RKO (cell line): ENCODE measurements around the gene ZNF726.
A peak's percentile ranks its signal among the peaks of the same experiment; 100 is the strongest.
"Not testable (repeated sequence)": the region's sequence is repeated elsewhere in the genome, so short reads cannot be mapped to it uniquely, and the experiment has no call there.

Experiments
- DNase-seq: peaks from one replicate; pipeline ENCODE4 v3.0.0-alpha.2; 2016; ENCODE audit warnings: low spot score

The ZNF726 gene

DNA sequence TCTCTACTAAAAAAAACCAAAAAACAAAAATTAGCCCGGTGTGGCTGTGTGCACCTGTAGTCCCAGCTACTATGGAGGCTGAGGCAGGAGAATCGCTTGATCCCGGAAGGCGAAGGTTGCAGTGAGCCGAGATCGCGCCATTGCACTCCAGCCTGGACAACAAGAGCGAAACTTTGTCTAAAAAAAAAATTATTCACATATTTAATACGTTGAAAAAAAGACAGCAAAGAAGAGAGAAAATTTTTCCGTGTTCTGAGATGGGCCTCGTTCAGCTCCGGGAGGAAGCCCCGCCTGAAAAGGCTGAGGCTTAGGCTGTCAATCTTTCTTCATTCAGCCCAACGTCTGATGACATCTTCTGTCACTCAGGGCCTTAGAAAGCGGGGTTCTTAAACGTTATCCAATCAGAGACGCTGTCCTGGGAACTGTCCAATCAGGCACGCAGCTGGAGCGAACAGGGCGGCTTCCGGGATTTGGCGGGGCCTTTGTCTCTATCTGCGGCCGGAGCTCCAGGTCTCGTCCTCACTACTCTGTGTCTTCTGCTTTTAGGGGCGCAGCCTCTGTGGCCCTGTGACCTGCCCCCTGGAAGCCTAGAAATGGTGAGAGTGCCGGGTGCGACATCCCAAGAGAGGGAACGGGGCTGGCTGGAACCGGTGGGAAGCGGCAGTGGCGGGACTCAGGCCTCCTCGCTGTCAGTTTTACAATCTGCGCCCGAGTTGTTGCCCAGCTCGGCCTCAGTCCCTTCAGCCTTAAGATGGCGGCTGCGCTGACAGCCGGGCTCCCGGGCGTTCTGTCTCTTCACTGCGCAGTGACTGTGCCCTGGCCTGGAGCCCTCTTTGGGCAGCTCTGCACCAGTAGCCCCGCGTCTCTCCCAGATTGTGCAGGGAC is at the start of gene ZNF726:
ZNF726 (plus strand) TSS at position 485 of the 885 bp plus-strand sequence; CDS start at position 594, 109 bp downstream.
- DNase-seq: no peak

DNA sequence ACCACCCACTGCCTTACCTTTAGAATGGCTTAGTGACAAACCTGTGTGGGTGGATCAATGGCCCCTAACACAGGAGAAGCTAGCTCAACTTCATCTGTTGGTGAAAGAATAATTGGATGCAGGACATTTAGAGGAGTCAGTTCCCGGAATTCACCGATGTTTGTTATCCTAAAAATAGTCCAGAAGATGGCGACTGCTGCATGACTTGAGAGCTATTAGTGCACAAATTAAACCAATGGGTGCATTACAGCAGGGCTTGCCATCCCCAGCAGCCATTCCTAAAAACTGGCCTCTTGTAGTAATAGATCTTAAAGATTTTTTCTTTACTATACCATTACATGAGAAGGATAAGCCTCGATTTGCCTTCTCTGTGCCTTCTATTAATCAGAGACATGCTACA is 46.8 kb upstream of the ZNF726 start:
- peak; percentile 19 for DNase-seq

DNA sequence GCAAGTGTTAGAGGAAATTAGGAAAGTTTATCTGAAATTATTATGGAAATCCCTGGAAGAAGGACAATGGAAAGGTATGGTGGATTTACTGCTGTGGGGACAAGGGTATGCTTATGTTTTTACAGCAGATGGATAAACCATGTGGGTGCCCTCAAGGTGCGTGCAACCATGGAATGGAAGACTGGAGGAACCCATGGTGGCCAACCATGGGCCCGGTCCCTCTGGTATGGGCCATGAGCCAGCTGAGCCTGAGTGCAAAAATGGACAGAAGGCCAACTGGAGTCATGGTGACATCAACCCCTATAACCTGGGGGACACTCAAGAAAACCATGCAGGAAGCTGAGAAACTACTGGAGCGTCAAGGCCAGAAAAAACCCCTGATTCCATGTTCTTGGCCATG is 46.1 kb upstream of the ZNF726 start:
- DNase-seq: no peak

- DNase-seq: no peak
These were observed 42.3 kb upstream of the ZNF726 start for GRCh38 chr19:23872282-23872919.

DNA sequence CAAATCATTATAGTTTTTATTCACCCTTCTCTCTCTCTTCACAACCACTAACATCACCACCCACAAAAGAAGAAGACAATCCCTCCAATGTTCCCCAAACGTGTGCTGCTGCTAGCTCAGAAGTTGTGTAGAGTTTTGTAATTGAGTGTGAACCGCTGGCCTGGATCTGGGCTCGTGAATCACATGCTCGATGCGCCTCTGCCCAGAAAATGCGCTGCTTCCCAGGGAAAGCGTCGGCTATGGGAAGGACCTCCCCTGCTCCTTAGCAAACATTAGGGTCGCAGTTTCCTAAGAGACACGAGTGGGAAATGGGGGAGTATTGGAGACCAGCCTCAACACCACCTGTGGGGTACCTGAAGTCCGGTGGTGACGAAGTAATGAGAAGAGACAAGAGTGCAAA is 38.4 kb upstream of the ZNF726 start:
- DNase-seq: no peak

DNA sequence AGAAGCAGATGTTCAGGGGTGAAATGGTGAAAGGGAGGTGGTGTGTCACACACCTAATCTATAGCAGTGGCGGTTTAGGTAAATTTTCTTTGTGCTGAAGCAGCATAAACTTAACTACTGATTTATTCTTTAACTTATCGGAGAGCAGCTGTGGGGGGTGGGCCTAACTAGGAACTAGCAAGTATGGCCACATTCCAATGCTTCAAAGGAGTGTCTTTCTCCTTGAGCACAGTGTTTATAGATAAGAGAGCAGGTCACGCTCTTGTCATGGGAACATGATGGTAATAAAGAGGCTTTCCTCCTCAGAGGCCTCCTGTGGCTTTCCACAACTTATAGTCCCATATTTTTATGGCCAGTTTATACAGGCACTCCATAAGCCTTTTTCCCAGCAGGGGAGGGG is 37.9 kb upstream of the ZNF726 start:
- DNase-seq: not testable (repeated sequence)

DNA sequence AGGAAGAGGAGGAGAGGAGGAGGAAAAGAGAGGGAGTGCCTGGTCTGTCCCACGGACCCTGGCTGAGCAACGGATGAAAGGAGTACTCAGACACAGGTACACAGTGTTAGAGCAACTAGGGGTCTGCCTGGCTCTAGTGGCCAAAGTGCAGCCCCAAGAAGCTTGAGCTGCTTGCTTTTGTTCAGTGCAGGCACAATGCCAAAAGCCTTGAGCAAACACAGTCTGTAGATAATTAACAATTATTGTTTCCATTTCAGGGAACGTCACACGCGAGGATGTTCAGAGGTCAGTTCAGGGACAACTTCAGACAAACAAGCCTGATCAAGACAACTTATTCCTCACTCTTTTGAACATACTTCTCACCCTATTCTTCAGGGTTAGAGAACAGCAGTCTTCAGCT is 32.2 kb upstream of the ZNF726 start:
- DNase-seq: peak; percentile 40

DNA sequence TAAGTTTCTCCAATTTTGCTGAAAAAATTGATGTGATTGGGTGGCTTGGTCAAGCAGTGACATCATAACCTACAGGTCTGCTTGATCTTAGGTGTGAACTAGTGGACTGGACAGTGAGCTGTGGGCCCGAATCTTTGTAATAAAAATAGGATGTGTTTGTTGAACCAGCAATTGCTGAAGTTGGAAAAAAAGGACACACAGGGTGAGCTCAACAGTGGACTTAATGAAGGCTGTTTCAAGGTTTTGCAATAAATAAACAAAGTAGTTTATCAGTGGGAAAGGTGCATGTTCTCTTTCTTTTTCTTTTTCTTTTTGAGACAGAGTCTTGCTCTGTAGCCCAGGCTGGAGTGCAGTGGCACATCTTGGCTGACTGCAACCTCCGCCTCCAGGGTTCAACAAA is 30.3 kb upstream of the ZNF726 start:
- no peak for DNase-seq

- DNase-seq: no peak
These were observed 27.0 kb upstream of the ZNF726 start for GRCh38 chr19:23887642-23888041.

GRCh38 chr19:23896096-23896495 is 18.6 kb upstream of the ZNF726 start:
- not testable (repeated sequence) for DNase-seq

GRCh38 chr19:23896912-23897311 is 17.8 kb upstream of the ZNF726 start:
- DNase-seq: no peak

- no peak for DNase-seq
These were observed 13.3 kb upstream of the ZNF726 start for GRCh38 chr19:23901360-23901759.

DNA sequence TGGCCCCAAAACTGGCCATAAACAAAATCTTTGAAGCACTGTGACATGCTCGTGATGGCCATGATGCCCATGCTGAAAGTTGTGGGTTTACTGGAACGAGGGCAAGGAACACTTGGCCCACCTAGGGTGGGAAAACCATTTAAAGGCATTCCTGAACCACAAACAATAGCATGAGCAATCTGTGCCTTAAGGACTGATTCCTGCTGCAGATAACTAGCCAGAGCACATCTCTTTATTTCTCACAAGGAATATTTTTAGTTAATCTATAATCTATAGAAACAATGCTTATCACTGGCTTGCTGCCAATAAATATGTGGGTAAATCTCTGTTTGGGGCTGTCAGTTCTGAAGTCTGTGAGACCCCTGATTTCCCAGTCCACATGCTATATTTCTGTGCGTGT is 10.3 kb upstream of the ZNF726 start:
- DNase-seq: no peak

DNA sequence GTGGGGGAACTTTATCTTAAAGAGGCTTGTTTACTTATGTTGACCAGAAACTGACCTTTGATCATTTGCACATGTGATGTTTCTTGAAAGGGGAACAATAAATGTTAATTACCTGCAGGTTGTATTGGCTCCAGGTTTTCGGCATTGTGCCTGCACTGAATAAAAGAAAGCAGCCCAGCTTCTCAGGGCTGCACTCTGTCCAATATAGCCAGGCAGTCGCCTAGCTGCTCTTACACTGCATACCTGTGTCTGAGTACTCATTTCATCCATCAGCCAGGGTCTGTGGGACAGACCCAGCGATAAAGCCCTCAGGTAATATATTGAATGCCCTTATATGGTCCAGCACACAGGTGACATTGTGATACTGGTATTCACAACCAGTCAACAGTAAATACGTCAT is 8.9 kb upstream of the ZNF726 start:
- DNase-seq: no peak

GRCh38 chr19:23906835-23907234 is 7.9 kb upstream of the ZNF726 start:
- DNase-seq: no peak

- DNase-seq: no peak
These were observed 6.5 kb upstream of the ZNF726 start for GRCh38 chr19:23908165-23908564.

DNA sequence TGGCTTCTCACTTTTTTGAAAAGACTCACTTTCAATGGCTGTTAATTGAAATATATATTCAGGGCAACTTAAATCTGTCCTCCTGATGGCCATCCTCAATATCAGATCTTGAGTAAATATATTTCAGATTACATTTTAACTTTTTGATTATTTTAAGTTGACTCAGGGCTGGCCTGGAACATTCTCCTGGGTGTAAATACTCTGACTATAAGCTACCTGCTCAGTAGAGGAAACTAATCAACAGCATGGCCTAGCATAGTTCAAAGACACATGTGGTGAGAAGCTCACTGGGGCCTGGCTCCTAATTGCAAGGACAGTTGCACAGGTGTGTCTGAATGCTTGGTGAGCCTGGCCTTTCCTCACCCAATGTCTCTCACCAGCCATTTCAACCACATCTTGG is 5.5 kb upstream of the ZNF726 start:
- no peak for DNase-seq

GRCh38 chr19:23913931-23914330 is 755 bp upstream of the ZNF726 start:
- DNase-seq: no peak

GRCh38 chr19:23916991-23917390 is 2.3 kb downstream of the ZNF726 start:
- peak; percentile 12 for DNase-seq

GRCh38 chr19:23917856-23918255 is 3.2 kb downstream of the ZNF726 start:
- no peak for DNase-seq

- DNase-seq: no peak
These were observed 10.6 kb downstream of the ZNF726 start for GRCh38 chr19:23925285-23925684.

- DNase-seq: no peak
These were observed 18.2 kb downstream of the ZNF726 start for GRCh38 chr19:23932878-23933277.

GRCh38 chr19:23937031-23937430 is 22.3 kb downstream of the ZNF726 start:
- not testable (repeated sequence) for DNase-seq

DNA sequence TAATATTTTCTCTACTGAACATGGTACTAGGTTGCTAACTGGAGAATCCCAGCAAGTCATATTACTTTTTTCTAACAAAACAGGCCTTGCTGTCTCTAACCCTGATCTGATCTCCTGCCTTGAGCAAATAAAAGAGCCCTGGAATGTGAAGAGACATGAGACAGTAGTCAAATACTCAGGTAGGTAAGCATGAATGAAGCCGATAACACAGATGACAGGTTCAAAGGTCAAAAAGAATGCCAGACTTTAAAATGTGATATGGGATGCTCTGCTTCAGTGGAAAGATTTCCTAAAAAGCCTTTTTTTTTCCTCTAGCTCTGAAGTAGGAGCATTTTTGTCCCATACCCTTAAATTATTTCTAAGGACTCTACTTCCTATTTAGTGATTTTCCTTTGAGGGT is 28.7 kb downstream of the ZNF726 start:
- DNase-seq: no peak
